Breast epithelium (tissue), 3 donors: ENCODE measurements around the gene LOXL3.

Source experiments
- POLR2A ChIP-seq: fragments of 450-650 bp; IDR thresholded peaks from one replicate; pipeline ENCODE4 v1.6.1; 2016; ENCODE audit warnings: antibody characterized with exemption, mild to moderate bottlenecking, moderate library complexity
- POLR2AphosphoS5 ChIP-seq, 3 donors: sonication (generic); formaldehyde crosslinking; IDR thresholded peaks; one replicate each; pipeline ENCODE4 v1.6.1; 2017; ENCODE audit warnings: antibody characterized with exemption in 3 of 3

DNA sequence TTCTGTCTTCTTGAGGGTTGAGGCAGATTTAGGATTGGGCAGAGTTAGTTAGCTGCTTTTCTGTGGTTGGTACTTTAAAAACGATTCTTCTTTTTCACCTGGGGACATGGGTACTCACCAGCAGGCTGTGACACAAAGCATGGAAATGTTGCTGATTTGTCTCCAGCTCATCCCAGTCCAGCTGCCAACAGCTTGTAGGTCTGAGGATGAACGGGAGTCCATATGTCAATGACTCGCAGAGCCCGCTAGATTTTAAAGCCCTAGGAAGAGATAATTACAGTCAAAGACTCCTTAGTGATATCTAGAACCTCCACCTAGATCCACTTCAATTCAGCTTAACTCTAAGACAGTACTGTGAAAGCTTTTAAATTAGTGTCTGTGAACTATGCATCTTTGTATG is 21.6 kb upstream of the LOXL3 start:
- TF ChIP-seq POLR2A (no peak), POLR2AphosphoS5 (IDR thresholded peaks at IDR 0.05) (no peak)
